Muscle of leg (tissue), 11 donors: ENCODE results near the gene FBXO33. TPM values are rescaled to one million over a fixed set of nuclear protein-coding genes. Genes with fewer than 3 reads are reported as not detected.
"Not testable (repeated sequence)": the region's sequence is repeated elsewhere in the genome, so short reads cannot be mapped to it uniquely, and the experiment has no call there.

Experiments used
- DNase-seq: peaks from one replicate; pipeline ENCODE4 v3.0.0; 2013
- H3K27ac ChIP-seq: one replicate; pipeline ENCODE4 v1.5.1; 2013; ENCODE audit warnings: mild to moderate bottlenecking, low read length, control low read depth
- H3K27me3 ChIP-seq: one replicate; pipeline ENCODE4 v1.6.1; 2013; ENCODE audit warnings: low read length; ENCODE audit not compliant: control insufficient read depth, insufficient read depth
- H3K36me3 ChIP-seq: one replicate; pipeline ENCODE4 v1.6.1; 2013; ENCODE audit warnings: low read length; ENCODE audit not compliant: control insufficient read depth, insufficient read depth
- H3K4me1 ChIP-seq: one replicate; pipeline ENCODE4 v1.6.1; 2013; ENCODE audit warnings: low read length; ENCODE audit not compliant: control insufficient read depth, insufficient read depth
- H3K4me3 ChIP-seq: one replicate; pipeline ENCODE4 v1.5.1; 2013; ENCODE audit warnings: low read length, control low read depth
- H3K9me3 ChIP-seq: replicated peaks from 2 replicates; pipeline ENCODE4 v1.6.1; 2013; ENCODE audit warnings: low read depth, low read length; ENCODE audit not compliant: control insufficient read depth
- WGBS: methylation state at CpG from one replicate; pipeline ENCODE4 v1.1.5; 2013; ENCODE audit warnings: missing lambda C conversion rate; ENCODE audit not compliant: insufficient coverage; 5-methylcytosine and 5-hydroxymethylcytosine counted together
- polyA plus RNA-seq, 8 donors: library from polyadenylated mRNA; unstranded; fragments of 120-200 nt; gene quantifications; one replicate each; pipeline versions ENCODE4 v1.2.1 to v1.2.3, GENCODE V29; 2013; ENCODE audit warnings: inconsistent platforms in 1 of 8, low replicate concordance in 1 of 8; ENCODE audit not compliant: insufficient read length in 8 of 8, insufficient read depth in 1 of 8
- total RNA-seq: library from RNA; stranded (reverse); fragments of 120-200 nt; gene quantifications from one replicate; pipeline ENCODE4 v1.2.4, GENCODE V29; 2013

FBXO33 gene
- total and polyA plus RNA-seq, 9 donors = 3.6 to 6.2 (median 4.6) TPM

GRCh38 chr14:39361556-39361955 lies 70.7 kb downstream of the FBXO33 start:
- not testable (repeated sequence) for H3K27ac ChIP-seq, H3K27me3 ChIP-seq, H3K4me1 ChIP-seq, H3K4me3 ChIP-seq, H3K36me3 ChIP-seq, H3K9me3 ChIP-seq, DNase-seq
- WGBS = 77% methylated on average over 4 of the region's 5 CpGs

- Histone ChIP-seq H3K9me3 (peaks cover 6% of the 10 kb centered on the region), H3K4me3 (no peak overlapping the region), H3K4me1 (no peaks in the 10 kb centered on the region), H3K36me3 (no peaks in the 10 kb centered on the region), H3K27ac (no peak overlapping the region), H3K27me3 (no peaks in the 10 kb centered on the region)
- no peak for DNase-seq
Observed at GRCh38 chr14:39360316-39360715, 71.9 kb downstream of the FBXO33 start.

- H3K36me3 ChIP-seq, H3K9me3 ChIP-seq, H3K27me3 ChIP-seq, H3K27ac ChIP-seq, H3K4me3 ChIP-seq, DNase-seq, H3K4me1 ChIP-seq: not testable (repeated sequence)
- 97% methylated on average over 9 of the region's 10 CpGs for WGBS
Observed at GRCh38 chr14:39359069-39359468, 73.2 kb downstream of the FBXO33 start.

GRCh38 chr14:39351708-39352107 lies 80.5 kb downstream of the FBXO33 start:
- Histone ChIP-seq H3K36me3 (no peaks in the 10 kb centered on the region), H3K27me3 (no peaks in the 10 kb centered on the region), H3K4me3 (no peak overlapping the region), H3K4me1 (no peaks in the 10 kb centered on the region), H3K9me3 (peaks cover 2% of the 10 kb centered on the region), H3K27ac (no peak overlapping the region)
- 95% methylated on average over 5 of the region's 9 CpGs for WGBS
- DNase-seq = no peak

- no CpG with 5 or more reads among the region's 3 CpGs for WGBS
- H3K4me1 ChIP-seq = no peaks in the 10 kb centered on the region
- DNase-seq = no peak
- H3K36me3 ChIP-seq = no peaks in the 10 kb centered on the region
- H3K27ac ChIP-seq = no peak overlapping the region
- peaks cover 2% of the 10 kb centered on the region for H3K9me3 ChIP-seq
- H3K27me3 ChIP-seq = no peaks in the 10 kb centered on the region
- no peak overlapping the region for H3K4me3 ChIP-seq
Observed at GRCh38 chr14:39350866-39351265, 81.4 kb downstream of the FBXO33 start.

Other genes starting within 250 kb of the FBXO33 start
- 19.4 TPM for gene MIA2, start 198.5 kb downstream of the FBXO33 start, total RNA-seq
- 10 to 100 TPM; 13.3 to 22.9 (median 16.4) TPM for gene MIA2, start 198.5 kb downstream of the FBXO33 start, polyA plus RNA-seq